ENCODE measurements around the gene LARP7.

- TF ChIP-seq POLR2A (IDR thresholded peaks at IDR 0.05; ENCODE audit: low read length) (no peak), GATA1 (IDR thresholded peaks at IDR 0.05; ENCODE audit: low read depth, low read length) (no peak)
These were observed 31.2 kb downstream of the LARP7 start for GRCh38 chr4:112668131-112668530.

All from erythroblast (primary cell).